Measurements from ENCODE around the gene ACOX2. TPM values are rescaled to one million over a fixed set of nuclear protein-coding genes. Genes with fewer than 3 reads are reported as not detected.

ACOX2 gene
- total RNA-seq, 1 donor from 2014 or later = 20.2 TPM

DNA sequence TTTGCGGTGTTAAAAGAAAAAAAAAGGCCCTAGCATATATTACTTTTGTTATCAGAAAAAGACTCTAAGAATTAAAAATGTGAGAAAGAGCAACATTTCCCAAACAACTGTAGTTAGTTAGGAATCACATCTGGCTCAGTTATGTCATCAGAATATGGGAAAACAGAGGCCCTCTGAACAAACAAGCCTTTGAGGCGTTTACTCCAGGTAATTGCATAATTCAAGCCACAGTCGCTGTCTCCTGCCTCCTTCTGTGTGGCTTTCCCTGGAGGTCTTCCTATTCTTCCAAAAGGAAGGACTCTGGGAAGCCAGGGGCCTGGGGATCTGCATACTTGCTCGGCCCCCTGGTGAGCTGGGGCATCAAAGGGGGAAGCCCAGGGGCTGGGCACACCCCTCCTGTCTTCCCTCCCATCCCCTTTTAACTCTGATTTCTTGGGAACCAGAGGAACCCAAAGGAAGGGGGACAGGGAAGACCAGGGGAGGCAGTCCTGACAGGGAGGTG lies 43.9 kb upstream of the ACOX2 start:
- Histone ChIP-seq H3K4me3 (no peak overlapping the region), H3K27ac (no peak overlapping the region), H3K27me3 (ENCODE audit: low read depth) (no peaks in the 10 kb centered on the region), H3K36me3 (no peaks in the 10 kb centered on the region), H3K9me3 (no peaks in the 10 kb centered on the region), H3K4me1 (peaks cover 11% of the 10 kb centered on the region)
- intact Hi-C loops (cut with DNase I) = no loop called here
- DNase-seq (no peak), ATAC-seq (no peak)
- TF ChIP-seq CTCF (IDR thresholded peaks at IDR 0.05) = no peak

DNA sequence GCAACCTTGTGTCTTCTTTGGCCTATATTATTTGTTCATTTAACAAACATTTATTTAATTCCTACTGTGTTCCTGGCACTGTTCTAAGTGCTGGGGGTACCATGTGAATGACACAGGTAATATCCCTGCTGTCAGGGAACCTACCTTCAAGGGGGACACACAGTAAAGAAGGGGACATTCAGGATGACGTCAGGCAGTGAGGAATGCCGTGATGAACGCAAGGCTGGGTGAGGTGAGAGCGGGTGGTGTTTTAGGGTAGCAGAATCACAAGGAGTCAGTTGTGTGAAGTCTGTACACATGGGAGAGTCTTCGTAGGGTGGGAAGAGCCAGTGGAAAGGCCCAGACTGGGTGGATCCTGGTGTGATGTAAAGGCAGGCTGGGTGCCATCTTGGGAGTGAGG lies 41.9 kb upstream of the ACOX2 start:
- no peaks in the 10 kb centered on the region for H3K9me3 ChIP-seq
- peaks cover under 1% of the 10 kb centered on the region for H3K4me1 ChIP-seq
- intact Hi-C loops (cut with DNase I) = loop anchor here (10.0 kb wide), 1 partner anchor 46 kb away; no protein-coding TSS in a partner anchor
- DNase-seq (no peak), ATAC-seq (no peak)
- H3K4me3 ChIP-seq = no peak overlapping the region
- H3K36me3 ChIP-seq = no peaks in the 10 kb centered on the region
- TF ChIP-seq CTCF (IDR thresholded peaks at IDR 0.05) = no peak
- peak overlapping the region; percentile 88 for H3K27ac ChIP-seq
- no peaks in the 10 kb centered on the region for H3K27me3 ChIP-seq (ENCODE audit: low read depth)

GRCh38 chr3:58577269-58577821 lies 40.4 kb upstream of the ACOX2 start, which contains the start of gene FAM107A:
Gene FAM107A (minus strand): TSS chr3:58577391. CDS start chr3:58569860, 7,531 bp downstream.
- no peaks in the 10 kb centered on the region for H3K4me1 ChIP-seq
- no peak for TF ChIP-seq CTCF (IDR thresholded peaks at IDR 0.05)
- peak within 1 kb of the TSS; percentile 88 for H3K27ac ChIP-seq
- no peaks in the 10 kb centered on the region for H3K27me3 ChIP-seq (ENCODE audit: low read depth)
- peak within 1 kb of the TSS; percentile 52 for H3K4me3 ChIP-seq
- DNase-seq (no peak), ATAC-seq (peak; percentile 66 to 79)
- intact Hi-C loops (cut with DNase I) = loop anchor here (10.0 kb wide), 1 partner anchor 47 kb away; no protein-coding TSS in a partner anchor
- H3K9me3 ChIP-seq = no peaks in the 10 kb centered on the region
- H3K36me3 ChIP-seq = peaks cover 4% of the 10 kb centered on the region

DNA sequence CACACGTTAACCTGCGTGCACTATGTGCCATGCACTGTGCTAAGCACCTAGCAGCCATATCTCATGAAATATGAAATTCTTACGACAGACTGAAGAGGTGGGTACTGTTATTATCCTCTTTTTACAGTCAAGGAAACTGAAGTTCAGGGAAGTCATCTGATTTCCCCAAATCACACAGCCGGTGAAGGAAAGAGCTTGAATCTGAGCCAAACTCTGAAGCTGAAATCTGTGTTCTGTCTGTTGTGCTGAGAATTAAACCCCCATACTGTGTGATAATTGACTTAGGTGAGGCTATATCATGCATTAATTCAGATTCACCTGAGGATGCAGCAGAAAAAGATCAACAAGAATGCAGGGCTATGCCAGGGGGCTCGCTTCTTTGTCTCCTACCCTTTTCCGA lies 39.7 kb upstream of the ACOX2 start:
- Histone ChIP-seq H3K27me3 (ENCODE audit: low read depth) (no peaks in the 10 kb centered on the region), H3K27ac (peak overlapping the region; percentile 88), H3K9me3 (no peaks in the 10 kb centered on the region), H3K4me3 (peak overlapping the region; percentile 52), H3K4me1 (no peaks in the 10 kb centered on the region), H3K36me3 (peaks cover 4% of the 10 kb centered on the region)
- DNase-seq (no peak), ATAC-seq (no peak)
- TF ChIP-seq CTCF (IDR thresholded peaks at IDR 0.05) = no peak
- intact Hi-C loops (cut with DNase I) = loop anchor here (10.0 kb wide), 1 partner anchor 48 kb away; no protein-coding TSS in a partner anchor

GRCh38 chr3:58575971-58576652 lies 39.1 kb upstream of the ACOX2 start:
- intact Hi-C loops (cut with DNase I) = loop anchor here (10.0 kb wide), 1 partner anchor 49 kb away; no protein-coding TSS in a partner anchor
- Histone ChIP-seq H3K9me3 (no peaks in the 10 kb centered on the region), H3K27ac (peak overlapping the region; percentile 88), H3K27me3 (ENCODE audit: low read depth) (no peaks in the 10 kb centered on the region), H3K36me3 (peaks cover 4% of the 10 kb centered on the region), H3K4me1 (no peaks in the 10 kb centered on the region), H3K4me3 (peak overlapping the region; percentile 52)
- ATAC-seq (peak in 1 of 2 donors; percentile 17), DNase-seq (no peak)
- no peak for TF ChIP-seq CTCF (IDR thresholded peaks at IDR 0.05)

Measured in lower lobe of right lung (tissue), 2 donors.